Left colon (tissue), 2 donors: ENCODE results near the gene NR2F2. TPM values are rescaled to one million over a fixed set of nuclear protein-coding genes. Genes with fewer than 3 reads are reported as not detected.
A peak's percentile ranks its signal among the peaks of the same experiment; 100 is the strongest.

ENCODE experiments used
- ATAC-seq: fragments of 200-7000 bp; cut with Tn5 transposase; one replicate; pipeline ENCODE4 v1.9.1; 2020; ENCODE audit warnings: mild to moderate bottlenecking, moderate library complexity
- DNase-seq, 2 donors: peaks; one replicate each; pipeline ENCODE4 v3.0.0-alpha.2; 2020
- intact Hi-C, 2 donors: fragments of 100-400 bp; cut with DNase I in 1 of 2; cut with micrococcal nuclease in 1 of 2; formaldehyde crosslinking; loops; one replicate each; pipeline versions ENCODE4 v1.11.2 to v1.14.0; 2022; cut with DNase I, micrococcal nuclease
- long read RNA-seq: library from polyadenylated mRNA; unstranded; transcript quantifications from one replicate; pipeline ENCODE4 v2.0.0, GENCODE V29; 2021
- total RNA-seq, 2 donors: library from RNA; stranded (reverse); fragmentation: NEBNext Ultra II Directional; extraction: Animal tissue kit (Norgen Biotek cat#: 25700); gene quantifications; one replicate each; pipeline ENCODE4 v1.2.1, GENCODE V29; 2021
- donor health status: DM: no; HTN: no; CAD: no.
- donor health status: DM: yes; HTN: yes; CAD: no.

NR2F2 gene
- total RNA-seq = 10 to 100 TPM; 24.9 to 35.3 TPM
- long read RNA-seq, full-length matches to known transcripts = 10 of 23 reads
- long read RNA-seq, partial matches to known transcripts = 6 of 23 reads
- long read RNA-seq, other reads (novel, unspliced or antisense) = 7 of 23 reads

DNA sequence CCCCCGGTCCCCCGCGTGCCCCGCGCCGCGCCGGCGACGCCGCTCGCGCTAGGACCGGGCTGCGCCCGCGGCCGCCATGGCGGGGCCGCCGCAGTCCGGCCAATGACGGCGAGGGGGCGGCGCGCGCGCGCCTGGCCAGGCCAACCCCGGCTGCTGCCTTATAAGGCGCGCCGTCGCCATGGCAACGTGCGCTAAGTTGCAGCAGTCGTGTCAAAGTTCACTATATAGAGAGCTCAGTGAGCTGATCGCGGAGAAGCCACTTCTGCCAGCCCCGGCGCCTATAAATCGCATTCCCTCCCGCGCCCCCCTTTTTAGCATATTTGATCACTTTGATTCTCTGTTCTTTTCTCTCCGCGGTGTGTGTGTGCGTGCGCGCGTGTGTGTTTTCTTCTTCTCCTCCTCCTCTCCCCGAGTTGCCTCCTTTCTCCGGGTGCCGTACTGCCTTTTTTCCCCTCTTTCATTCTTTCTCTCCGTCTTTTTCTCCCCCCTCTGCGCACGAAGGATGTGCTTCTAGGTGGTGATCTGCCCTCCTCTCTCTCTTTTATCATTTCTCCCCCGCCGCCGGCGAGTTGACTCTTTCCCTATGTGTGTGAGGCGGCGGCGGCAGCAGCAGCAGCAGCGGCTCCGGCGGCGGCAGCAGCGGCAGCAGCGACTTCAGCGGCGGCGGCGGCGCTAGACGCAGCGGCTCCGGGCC, at the start of gene NR2F2:
Gene NR2F2, plus strand, starts transcription at position 251 of the 694 bp plus-strand sequence. CDS start 1,406 bp downstream, outside the sequence.
- ATAC-seq = peak; percentile 76
- intact Hi-C loops = no loop called here
- DNase-seq = peak; percentile 95 to 96

GRCh38 chr15:96285305-96285704, 45.2 kb upstream of the NR2F2 start:
- intact Hi-C loops = no loop called here
- DNase-seq = no peak
- no peak for ATAC-seq

- ATAC-seq (no peak), DNase-seq (no peak)
- intact Hi-C loops = no loop called here
Observed at GRCh38 chr15:96285729-96286254, 44.7 kb upstream of the NR2F2 start.

- no peak for DNase-seq
- intact Hi-C loops = no loop called here
- ATAC-seq = no peak
Observed at GRCh38 chr15:96290679-96291078, 39.8 kb upstream of the NR2F2 start.

DNA sequence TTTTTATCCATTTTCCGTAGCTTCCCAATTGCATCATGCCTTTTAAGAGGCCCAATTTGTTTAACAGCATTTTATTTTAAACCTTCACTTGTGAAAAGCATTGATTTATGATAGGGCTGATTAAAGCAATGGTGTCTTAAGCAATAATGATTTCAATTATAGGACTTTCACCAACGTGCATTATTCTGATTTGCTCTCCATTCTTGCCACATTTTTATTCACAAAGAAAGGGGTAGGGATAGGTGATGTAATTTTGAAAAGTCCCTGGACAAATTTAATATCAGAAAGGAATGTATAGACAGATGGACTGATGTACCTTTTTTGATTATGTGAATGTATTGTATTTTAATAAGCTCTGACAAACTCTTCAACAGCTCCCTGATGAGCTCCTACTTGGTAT, 37.9 kb upstream of the NR2F2 start:
- no peak for ATAC-seq
- intact Hi-C loops = no loop called here
- no peak for DNase-seq

DNA sequence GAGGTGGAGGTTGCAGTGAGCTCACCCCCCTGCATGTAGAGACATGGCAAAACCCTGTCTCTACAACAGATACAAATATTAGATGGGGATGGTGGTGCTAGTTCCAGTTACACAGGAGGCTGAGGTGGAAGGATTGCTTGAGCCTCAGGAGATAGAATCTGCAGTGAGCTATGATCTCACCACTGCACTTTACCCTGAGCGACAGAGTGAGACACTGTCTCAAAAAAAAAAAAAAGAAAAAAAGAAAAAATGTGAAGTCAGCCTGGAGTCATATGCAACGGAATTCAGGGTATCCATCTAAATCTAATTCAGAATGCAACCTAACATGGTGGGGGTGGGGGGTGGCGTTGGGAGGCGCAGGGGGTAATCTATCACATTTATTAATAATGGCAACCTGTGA, 37.1 kb upstream of the NR2F2 start:
- ATAC-seq (no peak), DNase-seq (no peak)
- intact Hi-C loops = no loop called here

DNA sequence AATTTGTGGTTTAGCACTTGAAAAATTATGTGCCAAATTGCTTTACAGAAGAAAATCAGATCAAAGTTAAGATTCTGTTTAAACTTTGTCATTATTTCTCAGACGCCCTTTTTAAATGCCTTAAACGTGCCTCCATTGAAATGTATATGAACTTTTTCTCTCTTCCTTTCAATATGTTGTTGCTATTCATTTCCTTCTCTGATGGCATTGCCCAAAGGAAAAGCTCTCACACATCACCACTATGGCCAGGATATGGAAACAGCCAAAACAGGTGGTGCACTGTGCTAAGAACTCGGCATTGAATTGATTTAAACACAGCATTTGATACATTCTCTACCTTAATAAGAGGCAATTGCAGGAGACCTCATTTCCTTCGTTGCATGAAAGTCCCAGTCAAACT, 35.7 kb upstream of the NR2F2 start:
- no peak for ATAC-seq
- intact Hi-C loops = no loop called here
- DNase-seq = no peak

GRCh38 chr15:96296264-96296663, 34.2 kb upstream of the NR2F2 start:
- no peak for ATAC-seq
- no peak for DNase-seq
- intact Hi-C loops = no loop called here

DNA sequence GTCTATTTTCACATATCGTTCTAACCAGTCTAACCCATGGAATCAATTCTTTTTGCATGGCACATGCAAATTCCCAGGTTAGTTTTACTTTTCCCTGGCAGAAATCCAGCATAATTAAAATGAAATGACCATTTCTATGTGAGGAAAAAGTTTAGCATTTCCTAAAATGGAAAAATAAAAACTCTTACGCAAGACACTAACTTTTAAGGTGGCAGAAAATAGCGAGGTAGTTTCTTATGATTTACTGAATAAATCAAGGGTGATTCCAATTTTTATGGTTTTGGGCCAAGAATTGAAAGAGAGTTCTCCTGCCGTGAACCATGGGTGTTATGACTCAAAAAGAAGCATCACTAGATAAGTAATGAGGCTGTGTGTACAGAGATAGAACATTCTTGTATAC, 32.7 kb upstream of the NR2F2 start:
- no peak for DNase-seq
- no peak for ATAC-seq
- intact Hi-C loops = no loop called here

GRCh38 chr15:96298217-96298616, 32.3 kb upstream of the NR2F2 start:
- intact Hi-C loops = no loop called here
- DNase-seq = no peak
- no peak for ATAC-seq

GRCh38 chr15:96300836-96301235, 29.7 kb upstream of the NR2F2 start:
- ATAC-seq = no peak
- intact Hi-C loops = no loop called here
- DNase-seq = no peak

GRCh38 chr15:96303503-96304056, 26.9 kb upstream of the NR2F2 start:
- intact Hi-C loops = no loop called here
- ATAC-seq = no peak
- DNase-seq = no peak

DNA sequence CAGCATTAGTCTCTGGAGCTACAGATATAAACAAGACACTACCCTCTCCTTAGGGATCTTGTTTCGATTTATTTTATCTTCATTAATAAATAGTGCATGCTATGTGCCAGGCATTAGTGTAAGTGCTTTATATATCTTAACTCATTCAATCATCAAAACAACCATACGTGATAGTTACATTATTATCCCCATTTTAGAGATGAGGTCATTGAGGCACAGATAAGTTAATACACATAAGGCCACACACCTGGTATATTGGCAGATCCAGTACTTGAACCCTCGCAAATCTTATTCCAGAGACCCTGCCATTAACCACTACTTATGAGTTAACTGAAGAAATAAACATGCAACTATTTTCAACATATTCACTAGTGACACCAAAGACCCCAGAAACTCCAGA, 25.7 kb upstream of the NR2F2 start:
- no peak for ATAC-seq
- intact Hi-C loops = no loop called here

GRCh38 chr15:96306321-96306720, 24.2 kb upstream of the NR2F2 start:
- intact Hi-C loops = no loop called here
- DNase-seq = no peak
- no peak for ATAC-seq

More for the DNA sequence above, 25.7 kb upstream of the NR2F2 start:
- no peak for DNase-seq

DNA sequence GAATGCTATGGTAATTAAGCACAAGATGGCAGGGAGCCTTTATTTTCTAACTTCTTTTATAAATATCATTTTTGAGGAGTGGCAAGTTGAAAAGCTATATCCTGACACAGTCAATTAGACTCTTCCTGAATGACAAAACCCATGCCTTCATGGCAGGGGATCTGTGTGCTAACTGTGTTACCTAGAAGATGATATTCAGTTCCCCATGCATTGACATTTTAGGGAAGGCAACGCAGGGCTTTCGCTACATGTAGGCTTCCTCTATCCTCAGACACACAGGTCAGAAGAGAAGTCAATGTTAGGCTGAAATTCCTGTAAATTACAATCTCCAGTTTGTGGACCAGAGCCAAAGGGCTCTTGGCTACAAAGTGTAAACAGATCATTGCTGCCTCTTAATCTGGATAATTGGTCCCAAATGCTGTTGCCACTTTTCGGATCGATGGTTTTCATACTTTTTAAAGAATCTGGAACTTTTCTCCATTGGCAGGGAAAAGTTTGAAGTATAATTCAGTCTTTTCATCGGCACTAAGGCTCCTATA, 22.6 kb upstream of the NR2F2 start:
- no peak for ATAC-seq
- intact Hi-C loops = no loop called here

DNA sequence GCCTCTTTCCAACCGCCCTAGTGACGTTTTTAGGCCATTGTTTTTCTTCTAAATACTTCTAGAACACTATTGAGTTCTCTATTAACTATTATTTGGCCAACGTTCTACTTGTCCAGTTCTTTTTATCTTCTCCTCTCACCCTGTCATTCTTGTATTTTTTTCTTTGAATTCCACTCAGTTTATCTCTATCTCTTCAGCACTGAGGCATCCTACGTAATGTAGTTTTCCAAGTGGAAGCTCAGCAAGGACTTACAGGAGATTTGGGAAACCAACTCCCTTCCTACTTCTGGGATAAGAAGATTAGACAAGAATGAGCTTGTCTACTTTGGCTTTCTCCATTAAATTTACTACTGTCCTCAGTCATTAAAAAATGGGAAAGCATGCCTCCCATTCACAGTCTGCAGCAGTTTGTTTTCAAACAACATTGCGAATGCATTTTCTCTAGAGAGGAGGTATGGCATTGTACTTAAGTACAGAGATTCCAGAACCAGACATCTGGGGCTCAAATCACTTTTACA, 21.3 kb upstream of the NR2F2 start:
- DNase-seq = no peak
- intact Hi-C loops = no loop called here
- no peak for ATAC-seq

More for the DNA sequence above, 22.6 kb upstream of the NR2F2 start:
- DNase-seq = no peak

GRCh38 chr15:96311256-96311955, 19.1 kb upstream of the NR2F2 start:
- no peak for ATAC-seq
- DNase-seq = no peak
- intact Hi-C loops = no loop called here

GRCh38 chr15:96311956-96312294, 18.6 kb upstream of the NR2F2 start:
- DNase-seq = no peak
- intact Hi-C loops = no loop called here
- no peak for ATAC-seq

- ATAC-seq (no peak), DNase-seq (no peak)
- intact Hi-C loops = no loop called here
Observed at GRCh38 chr15:96312641-96313335, 17.7 kb upstream of the NR2F2 start.
